Fibroblast of villous mesenchyme (primary cell): ENCODE measurements around the gene HEPN1. TPM values are rescaled to one million over a fixed set of nuclear protein-coding genes. Genes with fewer than 3 reads are reported as not detected.

Experiments used
- DNase-seq: peaks from one replicate; pipeline ENCODE4 v3.0.0-alpha.2; 2010; ENCODE audit warnings: low read depth
- H3K4me3 ChIP-seq: 2 replicates; pipeline ENCODE4 v1.5.1; 2011; ENCODE audit warnings: low read depth, mild to moderate bottlenecking, low read length
- CTCF ChIP-seq: IDR thresholded peaks from 2 replicates; pipeline ENCODE4 v1.5.1; 2012; ENCODE audit warnings: low read depth, mild to moderate bottlenecking, low read length; ENCODE audit not compliant: insufficient read depth
- total RNA-seq: library from RNA; depleted of rRNA; stranded (reverse); fragments of >200 nt; gene quantifications from 2 replicates; pipeline ENCODE4 v1.2.3, GENCODE V29; 2012

The HEPN1 gene
- total RNA-seq, 1 donor = not detected

- no peak overlapping the region for H3K4me3 ChIP-seq
- no peak for TF ChIP-seq CTCF
- no peak for DNase-seq
Observed at GRCh38 chr11:124874571-124875255, 44.3 kb upstream of the HEPN1 start.

GRCh38 chr11:124875401-124875800, 43.6 kb upstream of the HEPN1 start:
- TF ChIP-seq CTCF = no peak
- no peak for DNase-seq
- peak overlapping the region; percentile 71 for H3K4me3 ChIP-seq

- peak overlapping the region; percentile 71 for H3K4me3 ChIP-seq
- peak; percentile 96 for DNase-seq
Observed at GRCh38 chr11:124875943-124876817, 42.9 kb upstream of the HEPN1 start.

GRCh38 chr11:124876818-124877630, 42.0 kb upstream of the HEPN1 start:
- no peak for DNase-seq
- no peak for TF ChIP-seq CTCF
- H3K4me3 ChIP-seq = peak overlapping the region; percentile 71

More at GRCh38 chr11:124875943-124876817, 42.9 kb upstream of the HEPN1 start:
- peak; percentile 61 for TF ChIP-seq CTCF

- no peak for DNase-seq
- H3K4me3 ChIP-seq = no peak overlapping the region
- TF ChIP-seq CTCF = no peak
Observed at GRCh38 chr11:124877631-124877909, 41.5 kb upstream of the HEPN1 start.

- no peak for TF ChIP-seq CTCF
- no peak for DNase-seq
- no peak overlapping the region for H3K4me3 ChIP-seq
Observed at GRCh38 chr11:124877910-124878758, 40.9 kb upstream of the HEPN1 start.
